Endodermal cell (in vitro differentiated cells): Measurements from ENCODE around the gene ZIC5. TPM values are rescaled to one million over a fixed set of nuclear protein-coding genes. Genes with fewer than 3 reads are reported as not detected.

Experiments
- DNase-seq: peaks from one replicate; pipeline ENCODE4 v3.0.0-alpha.2; 2017
- H3K27ac ChIP-seq: 2 replicates; pipeline ENCODE4 v1.5.1; 2013; ENCODE audit warnings: mild to moderate bottlenecking, low read depth, low read length, moderate library complexity
- H3K27me3 ChIP-seq: 2 replicates; pipeline ENCODE4 v1.6.1; 2013; ENCODE audit warnings: mild to moderate bottlenecking, low read length, moderate library complexity; ENCODE audit not compliant: insufficient read depth, control insufficient read depth, poor library complexity, severe bottlenecking
- H3K36me3 ChIP-seq: 2 replicates; pipeline ENCODE4 v1.7.0; 2013; ENCODE audit warnings: mild to moderate bottlenecking, low read length, moderate library complexity; ENCODE audit not compliant: control insufficient read depth, insufficient read depth
- H3K4me1 ChIP-seq: one replicate; pipeline ENCODE4 v1.7.0; 2013; ENCODE audit warnings: low read length; ENCODE audit not compliant: control insufficient read depth, insufficient read depth
- H3K4me3 ChIP-seq: 2 replicates; pipeline ENCODE4 v1.5.1; 2013; ENCODE audit warnings: mild to moderate bottlenecking, low read length, moderate library complexity
- H3K9ac ChIP-seq: 2 replicates; pipeline ENCODE4 v1.6.1; 2013; ENCODE audit warnings: mild to moderate bottlenecking, low read length, moderate library complexity; ENCODE audit not compliant: poor library complexity, severe bottlenecking; ENCODE audit errors: extremely low read depth
- H3K9me3 ChIP-seq: 2 replicates; pipeline ENCODE4 v1.6.1; 2013; ENCODE audit warnings: mild to moderate bottlenecking, low read length, moderate library complexity; ENCODE audit not compliant: control insufficient read depth
- H3K27ac Mint-ChIP-seq: 2 replicates; pipeline ENCODE4 v1.8.0; 2020; ENCODE audit warnings: mixed read lengths
- H3K27me3 Mint-ChIP-seq: 2 replicates; pipeline ENCODE4 v1.8.0; 2021; ENCODE audit warnings: mild to moderate bottlenecking, mixed read lengths; ENCODE audit not compliant: insufficient read depth
- H3K36me3 Mint-ChIP-seq: 2 replicates; pipeline ENCODE4 v1.8.0; 2020; ENCODE audit warnings: low read depth, mixed read lengths
- H3K4me1 Mint-ChIP-seq: 2 replicates; pipeline ENCODE4 v1.8.0; 2020; ENCODE audit warnings: mixed read lengths
- H3K4me3 Mint-ChIP-seq: 2 replicates; pipeline ENCODE4 v1.8.0; 2020; ENCODE audit warnings: mild to moderate bottlenecking, moderate library complexity, mixed read lengths
- H3K9me3 Mint-ChIP-seq: 2 replicates; pipeline ENCODE4 v1.8.0; 2020; ENCODE audit warnings: mild to moderate bottlenecking, mixed read lengths
- WGBS, 2 experiments: methylation state at CpG; one replicate each; pipeline versions ENCODE4 v1.1.5 to v1.1.7; 2013; ENCODE audit warnings: missing lambda C conversion rate in 2 of 2, mixed read lengths in 1 of 2; ENCODE audit not compliant: insufficient coverage in 1 of 2, insufficient read length in 1 of 2; 5-methylcytosine and 5-hydroxymethylcytosine counted together
- total RNA-seq, 2 donors: library from RNA; stranded (reverse); fragmentation: NEBNext Ultra II Directional in 1 of 2; extraction: Animal tissue kit (Norgen Biotek cat#: 25700) in 1 of 2; gene quantifications; 2 replicates in 1 of 2; 3 replicates in 1 of 2; pipeline ENCODE4 v1.2.1, GENCODE V29; 2021
- TF ChIP-seq, protein P1 (sequence below): fragments of 200-600 bp; sonication (generic); conservative IDR thresholded peaks from 2 replicates; pipeline ENCODE4 v1.5.0; 2021; ENCODE audit warnings: antibody characterized with exemption, mild to moderate bottlenecking

The ZIC5 gene
- total RNA-seq, 2 donors from 2014 or later: 11.0 to 13.7 TPM

DNA sequence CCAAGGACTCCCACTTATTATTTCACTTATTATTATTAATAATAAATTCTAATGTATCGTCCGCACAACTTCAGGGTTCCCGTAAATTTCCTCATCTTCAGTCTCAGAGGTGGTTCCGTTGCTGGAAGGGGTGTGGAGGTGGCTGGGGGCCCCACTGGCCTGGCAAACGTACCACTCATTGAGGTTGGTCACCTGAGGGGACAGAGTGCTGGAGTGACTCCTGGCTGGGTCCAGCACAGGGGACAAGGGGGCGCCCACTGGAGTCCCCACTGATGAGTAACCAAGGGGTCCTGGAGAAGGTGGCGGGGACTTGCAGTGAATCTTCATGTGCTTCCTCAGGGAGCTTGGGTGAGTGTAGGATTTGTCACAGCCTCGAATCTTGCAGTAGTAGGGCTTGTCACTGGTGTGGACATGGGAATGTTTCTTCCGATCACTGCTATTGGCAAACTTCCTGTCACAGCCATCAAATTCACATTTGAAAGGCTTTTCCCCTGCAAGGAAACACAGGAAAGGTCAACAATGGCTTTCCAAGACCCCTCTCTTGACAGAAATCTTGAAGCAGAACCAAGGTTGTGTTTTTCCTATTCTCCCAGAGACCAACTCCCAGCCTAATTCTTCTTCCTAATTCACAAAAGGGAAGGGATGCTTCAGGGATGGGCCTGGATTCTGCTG is 6.1 kb downstream of the ZIC5 start:
- no peak for DNase-seq
- H3K4me1 Mint-ChIP-seq: peaks cover 39% of the 10 kb centered on the region
- H3K36me3 ChIP-seq: peaks cover 28% of the 10 kb centered on the region
- TF ChIP-seq, protein P1, sequence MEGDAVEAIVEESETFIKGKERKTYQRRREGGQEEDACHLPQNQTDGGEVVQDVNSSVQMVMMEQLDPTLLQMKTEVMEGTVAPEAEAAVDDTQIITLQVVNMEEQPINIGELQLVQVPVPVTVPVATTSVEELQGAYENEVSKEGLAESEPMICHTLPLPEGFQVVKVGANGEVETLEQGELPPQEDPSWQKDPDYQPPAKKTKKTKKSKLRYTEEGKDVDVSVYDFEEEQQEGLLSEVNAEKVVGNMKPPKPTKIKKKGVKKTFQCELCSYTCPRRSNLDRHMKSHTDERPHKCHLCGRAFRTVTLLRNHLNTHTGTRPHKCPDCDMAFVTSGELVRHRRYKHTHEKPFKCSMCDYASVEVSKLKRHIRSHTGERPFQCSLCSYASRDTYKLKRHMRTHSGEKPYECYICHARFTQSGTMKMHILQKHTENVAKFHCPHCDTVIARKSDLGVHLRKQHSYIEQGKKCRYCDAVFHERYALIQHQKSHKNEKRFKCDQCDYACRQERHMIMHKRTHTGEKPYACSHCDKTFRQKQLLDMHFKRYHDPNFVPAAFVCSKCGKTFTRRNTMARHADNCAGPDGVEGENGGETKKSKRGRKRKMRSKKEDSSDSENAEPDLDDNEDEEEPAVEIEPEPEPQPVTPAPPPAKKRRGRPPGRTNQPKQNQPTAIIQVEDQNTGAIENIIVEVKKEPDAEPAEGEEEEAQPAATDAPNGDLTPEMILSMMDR: no peak
- WGBS, 2 experiments: 89 to 93% methylated on average over 3 to 9 of the region's 9 CpGs
- H3K27me3 ChIP-seq: peaks cover 20% of the 10 kb centered on the region
- H3K4me3 ChIP-seq: no peak overlapping the region
- no peak overlapping the region for H3K4me3 Mint-ChIP-seq
- H3K9me3 ChIP-seq: no peaks in the 10 kb centered on the region
- H3K36me3 Mint-ChIP-seq: peaks cover 16% of the 10 kb centered on the region
- no peak overlapping the region for H3K9ac ChIP-seq
- no peak overlapping the region for H3K27ac Mint-ChIP-seq
- H3K4me1 ChIP-seq: peaks cover 8% of the 10 kb centered on the region
- no peaks in the 10 kb centered on the region for H3K9me3 Mint-ChIP-seq
- peak overlapping the region; percentile 62 for H3K27ac ChIP-seq
- peaks cover 39% of the 10 kb centered on the region for H3K27me3 Mint-ChIP-seq

DNA sequence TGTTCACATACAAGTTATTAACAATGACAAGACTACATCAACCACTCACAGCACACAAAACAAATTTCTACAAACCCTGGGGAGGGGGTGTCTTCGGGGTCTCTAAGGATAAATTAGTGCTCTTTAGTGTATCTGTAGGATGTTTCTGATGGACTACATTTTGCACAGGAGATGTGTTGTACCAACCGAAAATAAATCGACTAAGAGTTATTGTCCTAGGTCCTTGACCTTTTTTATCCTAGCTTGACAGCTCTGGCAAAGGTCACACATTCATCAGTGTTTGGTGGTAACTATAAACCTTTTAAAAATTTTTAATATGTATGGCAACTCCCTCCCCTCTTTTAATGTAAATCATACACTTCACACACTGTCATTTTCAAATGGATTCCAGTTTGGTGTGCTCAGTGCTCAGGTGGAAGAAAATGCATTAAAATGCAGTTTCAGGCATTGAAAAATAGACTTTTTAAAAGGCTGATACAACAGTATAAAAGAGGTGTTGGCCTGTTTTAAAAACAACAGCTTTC is 7.7 kb downstream of the ZIC5 start:
- no peak overlapping the region for H3K9ac ChIP-seq
- H3K4me1 Mint-ChIP-seq: peaks cover 47% of the 10 kb centered on the region
- H3K27ac ChIP-seq: no peak overlapping the region
- no peaks in the 10 kb centered on the region for H3K9me3 ChIP-seq
- TF ChIP-seq, protein P1: no peak
- peaks cover 24% of the 10 kb centered on the region for H3K36me3 ChIP-seq
- 90 to 94% methylated on average over 2 to 3 of the region's 3 CpGs for WGBS, 2 experiments
- peaks cover 8% of the 10 kb centered on the region for H3K4me1 ChIP-seq
- H3K4me3 Mint-ChIP-seq: no peak overlapping the region
- DNase-seq: no peak
- H3K27me3 ChIP-seq: peaks cover 36% of the 10 kb centered on the region
- peaks cover 16% of the 10 kb centered on the region for H3K36me3 Mint-ChIP-seq
- H3K4me3 ChIP-seq: no peak overlapping the region
- H3K27me3 Mint-ChIP-seq: peaks cover 47% of the 10 kb centered on the region
- no peaks in the 10 kb centered on the region for H3K9me3 Mint-ChIP-seq
- H3K27ac Mint-ChIP-seq: no peak overlapping the region

DNA sequence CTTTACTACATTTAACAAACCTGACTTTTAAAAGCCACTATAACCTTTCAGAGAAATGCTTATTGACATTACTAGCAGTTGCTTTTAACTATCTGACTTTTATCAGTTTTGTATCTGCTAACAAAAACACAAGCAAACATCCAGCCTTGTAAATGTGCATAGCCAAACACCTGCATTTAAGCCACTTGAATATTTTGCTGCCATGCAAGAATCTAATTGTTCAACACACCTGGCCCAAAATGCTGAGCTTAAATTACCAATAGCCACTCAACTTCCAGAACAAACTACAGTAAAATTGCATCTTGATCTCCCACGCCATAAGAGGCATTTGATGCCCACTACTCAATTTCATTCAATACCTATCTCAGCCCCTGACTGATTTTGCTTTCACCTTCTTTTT is 9.3 kb downstream of the ZIC5 start:
- 79 to 100% methylated on average over 1 of the region's 1 CpG for WGBS, 2 experiments
- Histone ChIP-seq H3K4me3 (no peak overlapping the region), H3K27me3 (peaks cover 51% of the 10 kb centered on the region), H3K36me3 (peaks cover 21% of the 10 kb centered on the region), H3K9ac (no peak overlapping the region), H3K9me3 (no peaks in the 10 kb centered on the region), H3K4me1 (peaks cover 8% of the 10 kb centered on the region), H3K27ac (peak overlapping the region; percentile 91)
- no peaks in the 10 kb centered on the region for H3K9me3 Mint-ChIP-seq
- peaks cover 16% of the 10 kb centered on the region for H3K36me3 Mint-ChIP-seq
- H3K4me3 Mint-ChIP-seq: no peak overlapping the region
- no peak for DNase-seq
- TF ChIP-seq, protein P1: no peak
- H3K27me3 Mint-ChIP-seq: peaks cover 56% of the 10 kb centered on the region
- H3K4me1 Mint-ChIP-seq: peaks cover 55% of the 10 kb centered on the region
- H3K27ac Mint-ChIP-seq: no peak overlapping the region
